MCF 10A (cell line): ENCODE data around the gene CCDC154. TPM values are rescaled to one million over a fixed set of nuclear protein-coding genes. Genes with fewer than 3 reads are reported as not detected.
A peak's percentile ranks its signal among the peaks of the same experiment; 100 is the strongest.

Source experiments
- BruUV-seq: library from RNA; stranded (reverse); fragments of 400-500 nt; replicated peaks from 2 replicates; lab custom pipeline; 2021; lab: Mats Ljungman, UMichigan
- CTCF ChIA-PET: fragments of 300-600 bp; sonication (Branson Sonifier 250); formaldehyde crosslinking; extraction: SDS; loops from one replicate; lab custom pipeline; 2021; ENCODE audit warnings: antibody characterized with exemption, inconsistent platforms; lab: Yijun Ruan, JAX
- POLR2A ChIA-PET: fragments of 300-600, 350-650 bp; sonication (Branson Sonifier 250); formaldehyde crosslinking; extraction: SDS; loops from one replicate; lab custom pipeline; 2020; ENCODE audit warnings: antibody characterized with exemption, inconsistent platforms; lab: Yijun Ruan, JAX
- DNase-seq: peaks from one replicate; pipeline ENCODE4 v3.0.0-alpha.2; 2018; ENCODE audit not compliant: unreplicated experiment
- H3K27ac Mint-ChIP-seq: one replicate; pipeline ENCODE4 v1.8.0; 2022; ENCODE audit warnings: mild to moderate bottlenecking, low read depth, mixed read lengths; ENCODE audit not compliant: unreplicated experiment
- H3K27me3 Mint-ChIP-seq: one replicate; pipeline ENCODE4 v1.8.0; 2022; ENCODE audit warnings: mixed read lengths; ENCODE audit not compliant: insufficient read depth, unreplicated experiment
- H3K36me3 Mint-ChIP-seq: one replicate; pipeline ENCODE4 v1.8.0; 2022; ENCODE audit warnings: mild to moderate bottlenecking, moderate library complexity, mixed read lengths; ENCODE audit not compliant: insufficient read depth, unreplicated experiment
- H3K4me1 Mint-ChIP-seq: one replicate; pipeline ENCODE4 v1.8.0; 2022; ENCODE audit warnings: mixed read lengths; ENCODE audit not compliant: insufficient read depth, unreplicated experiment
- H3K4me3 Mint-ChIP-seq: one replicate; pipeline ENCODE4 v1.8.0; 2022; ENCODE audit warnings: mild to moderate bottlenecking, moderate library complexity, mixed read lengths; ENCODE audit not compliant: unreplicated experiment
- H3K9me3 Mint-ChIP-seq: one replicate; pipeline ENCODE4 v1.8.0; 2022; ENCODE audit warnings: mixed read lengths; ENCODE audit not compliant: unreplicated experiment
- CTCF ChIP-seq: fragments of 200-600 bp; IDR thresholded peaks from one replicate; pipeline ENCODE4 v1.8.0; 2022; ENCODE audit warnings: antibody characterized with exemption, mild to moderate bottlenecking; ENCODE audit not compliant: unreplicated experiment
- intact Hi-C: fragments of 100-400 bp; cut with micrococcal nuclease; formaldehyde crosslinking; loops from 2 replicates; pipeline ENCODE4 v1.14.1; 2022
- total RNA-seq: library from RNA; stranded (reverse); gene quantifications from 2 replicates; pipeline ENCODE4 v1.2.3, GENCODE V29; 2022

Gene CCDC154
- total RNA-seq, 1 experiment from 2014 or later, result 0.28 TPM

DNA sequence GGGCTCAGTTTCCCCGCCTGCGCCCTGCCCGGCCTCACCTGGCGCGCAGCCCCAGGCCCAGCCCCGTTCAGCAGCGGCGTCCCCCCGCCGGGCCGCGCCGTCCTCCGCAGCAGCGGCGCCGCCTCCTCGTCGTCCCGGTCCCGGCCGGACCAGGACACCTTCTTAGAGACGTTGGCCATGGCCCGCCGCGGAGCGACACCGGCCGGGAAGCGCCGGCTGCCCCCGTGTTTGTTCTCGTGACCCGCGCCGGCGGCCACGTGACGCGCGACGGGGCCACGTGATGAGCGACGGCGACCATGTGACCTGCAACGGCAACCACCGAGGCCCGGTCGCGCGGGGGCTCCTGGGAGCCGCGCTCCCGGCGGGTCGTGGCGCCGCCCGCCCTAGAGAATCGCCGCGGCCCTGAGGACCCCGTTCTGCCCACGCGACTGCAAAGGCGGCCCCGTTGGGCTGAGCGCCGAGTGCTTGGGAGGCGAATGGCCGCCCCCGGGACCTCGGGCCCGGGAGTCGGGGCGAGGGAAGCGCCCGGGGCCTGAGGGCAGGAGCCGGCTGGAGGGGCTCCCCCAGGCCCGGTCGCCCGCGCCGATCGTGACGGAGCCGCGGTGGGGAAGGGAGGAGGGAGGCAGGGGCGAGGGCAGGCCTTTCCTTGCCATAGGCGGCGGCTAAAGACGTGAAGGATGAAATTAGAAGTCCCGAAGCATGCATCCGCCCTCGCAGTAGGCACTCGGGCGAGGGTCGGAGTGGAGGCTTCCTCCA is 30.6 kb upstream of the CCDC154 start, which contains the start of gene CLCN7:
CLCN7 (minus strand) TSS at position 233 of the 756 bp plus-strand sequence; CDS start at position 179, 54 bp downstream.
- Mint-ChIP-seq H3K27me3 (no peaks in the 10 kb centered on the region), H3K4me3 (peak within 1 kb of the TSS; percentile 72), H3K4me1 (peaks cover 6% of the 10 kb centered on the region), H3K27ac (peak within 1 kb of the TSS; percentile 75), H3K36me3 (peaks cover 16% of the 10 kb centered on the region), H3K9me3 (no peaks in the 10 kb centered on the region)
- TF ChIP-seq CTCF, result no peak
- POLR2A ChIA-PET, result interaction anchor here (0.6 to 1.4 kb wide), 5 partner anchors 54 to 374 kb away, joined by 3 to 4 read pairs (median 4); partner anchors contain the start of genes IFT140, JPT2 and UQCC4
- peak; percentile 83 for DNase-seq
- intact Hi-C loops, result no loop called here
- CTCF ChIA-PET, result no interaction called here
- BruUV-seq, result no TSS peak

GRCh38 chr16:1474082-1474795 is 29.9 kb upstream of the CCDC154 start:
- CTCF ChIA-PET, result no interaction called here
- Mint-ChIP-seq H3K27me3 (no peaks in the 10 kb centered on the region), H3K4me1 (peaks cover 6% of the 10 kb centered on the region), H3K4me3 (peak overlapping the region; percentile 72), H3K9me3 (no peaks in the 10 kb centered on the region), H3K27ac (peak overlapping the region; percentile 75), H3K36me3 (peaks cover 16% of the 10 kb centered on the region)
- DNase-seq, result no peak
- TF ChIP-seq CTCF, result no peak
- POLR2A ChIA-PET, result no interaction called here
- intact Hi-C loops, result no loop called here
- BruUV-seq, result TSS peak; percentile 58

- Mint-ChIP-seq H3K36me3 (peaks cover 16% of the 10 kb centered on the region), H3K9me3 (no peaks in the 10 kb centered on the region), H3K4me1 (peaks cover 6% of the 10 kb centered on the region), H3K27ac (no peak overlapping the region), H3K27me3 (no peaks in the 10 kb centered on the region), H3K4me3 (peak overlapping the region; percentile 27)
- BruUV-seq, result TSS peak; percentile 19
- ChIA-PET POLR2A (interaction anchor here (0.6 kb wide), 1 partner anchor 205 kb away, joined by 7 read pairs; the partner anchor contains the start of gene JPT2), CTCF (interaction anchor here (0.6 to 0.7 kb wide), 3 partner anchors 14 to 113 kb away, joined by 3 to 4 read pairs (median 3); no protein-coding TSS in a partner anchor)
- DNase-seq, result no peak
- intact Hi-C loops, result no loop called here
- no peak for TF ChIP-seq CTCF
Observed at GRCh38 chr16:1472974-1473373, 28.6 kb upstream of the CCDC154 start.
